Measurements from ENCODE around the gene SSTR5.

The SSTR5 gene

DNA sequence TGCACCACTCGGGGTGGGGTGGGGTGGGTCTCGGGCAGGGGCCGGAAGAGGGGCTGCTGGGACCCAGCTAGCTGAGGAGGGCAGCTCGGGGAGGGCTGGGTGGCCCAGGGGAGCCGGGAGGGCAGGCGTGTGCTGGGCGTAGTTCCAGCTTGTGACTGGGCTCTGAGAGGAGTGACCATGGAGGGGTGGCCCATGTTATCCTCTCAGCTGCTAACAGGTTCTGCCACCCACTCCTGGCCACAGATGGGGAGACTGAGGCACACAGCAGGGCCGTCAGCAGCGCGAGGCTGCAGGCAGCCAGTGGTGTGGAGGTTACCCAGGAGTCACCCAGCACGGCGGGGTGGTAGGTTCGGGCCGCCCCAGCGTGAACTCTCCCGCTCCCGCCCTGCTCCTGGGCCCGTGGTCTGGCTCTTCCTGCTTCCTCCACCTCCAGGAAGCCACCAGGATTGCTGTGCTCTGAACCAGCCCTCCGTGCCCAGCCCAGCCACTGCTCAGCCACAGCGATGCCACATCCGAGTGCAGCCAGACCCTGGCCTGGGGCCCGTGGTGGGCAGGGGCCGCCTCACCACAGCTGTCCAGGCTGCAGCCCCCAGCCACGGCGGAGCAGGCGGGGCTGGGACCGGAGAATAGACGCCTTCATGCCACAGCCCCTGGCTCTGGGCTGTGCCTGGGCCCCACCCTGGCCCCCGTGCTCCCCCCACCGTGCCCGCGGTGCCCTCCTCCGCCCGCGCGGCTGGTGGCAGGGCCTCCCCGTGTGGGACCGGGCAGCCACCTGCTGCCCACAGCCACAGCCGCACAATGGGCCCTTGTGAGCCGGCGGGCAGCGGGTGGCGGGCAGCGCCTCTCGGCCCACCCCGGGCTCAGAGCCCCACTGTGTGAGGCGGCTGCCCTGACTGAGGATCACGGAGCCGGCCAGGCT is 26.3 kb upstream of the SSTR5 start:
- Mint-ChIP-seq H3K4me3 (no peak overlapping the region), H3K36me3 (ENCODE audit: low read depth) (no peaks in the 10 kb centered on the region), H3K27me3 (no peaks in the 10 kb centered on the region), H3K27ac (no peak overlapping the region), H3K4me1 (no peaks in the 10 kb centered on the region), H3K9me3 (no peaks in the 10 kb centered on the region)
- ATAC-seq (no peak), DNase-seq (no peak)

DNA sequence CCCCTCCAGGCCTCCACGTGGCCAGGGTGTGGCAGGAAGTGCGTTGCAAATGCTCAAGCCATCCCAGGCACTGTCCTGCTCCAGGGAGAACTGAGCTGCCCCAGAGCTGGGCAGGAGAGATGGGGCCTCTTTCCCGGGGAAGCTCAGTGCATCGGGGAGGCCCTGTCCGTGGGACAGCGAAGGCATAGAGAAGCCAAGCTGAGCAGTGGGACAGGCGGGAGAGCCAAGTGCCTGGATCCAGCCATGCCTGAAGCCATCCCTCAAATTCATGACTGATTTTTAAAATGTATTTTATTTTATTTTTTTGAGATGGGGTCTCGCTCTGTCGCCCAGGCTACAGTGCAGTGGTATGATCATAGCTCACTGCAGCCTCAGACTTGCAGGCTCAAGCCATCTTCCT is 25.4 kb upstream of the SSTR5 start:
- DNase-seq (no peak), ATAC-seq (no peak)
- H3K36me3 Mint-ChIP-seq (ENCODE audit: low read depth), result no peaks in the 10 kb centered on the region
- H3K9me3 Mint-ChIP-seq, result no peaks in the 10 kb centered on the region
- no peaks in the 10 kb centered on the region for H3K27me3 Mint-ChIP-seq
- no peaks in the 10 kb centered on the region for H3K4me1 Mint-ChIP-seq
- H3K4me3 Mint-ChIP-seq, result no peak overlapping the region
- H3K27ac Mint-ChIP-seq, result no peak overlapping the region

DNA sequence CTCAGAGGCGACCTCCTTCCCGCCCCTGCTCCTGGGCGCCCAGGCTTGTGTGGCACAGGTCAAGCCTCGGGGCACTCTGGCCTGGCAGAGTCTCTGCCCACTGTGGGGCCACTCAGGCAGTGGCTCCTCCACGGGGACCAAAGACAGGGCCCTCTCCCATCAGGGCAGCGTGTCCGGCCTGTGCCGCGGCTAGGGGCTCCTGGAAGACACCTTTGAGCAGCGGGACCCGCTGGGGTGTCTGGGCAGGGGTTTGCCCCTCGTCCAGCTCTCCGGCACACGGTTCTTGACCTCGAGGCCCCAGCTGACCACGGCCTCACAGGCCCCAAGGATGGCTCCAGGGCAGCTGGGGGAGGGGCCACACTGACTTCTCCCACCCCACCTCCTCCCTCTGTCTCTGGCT is 24.7 kb upstream of the SSTR5 start:
- Mint-ChIP-seq H3K4me1 (no peaks in the 10 kb centered on the region), H3K36me3 (ENCODE audit: low read depth) (no peaks in the 10 kb centered on the region), H3K27me3 (no peaks in the 10 kb centered on the region), H3K9me3 (no peaks in the 10 kb centered on the region), H3K4me3 (no peak overlapping the region), H3K27ac (no peak overlapping the region)
- DNase-seq (no peak), ATAC-seq (no peak)

DNA sequence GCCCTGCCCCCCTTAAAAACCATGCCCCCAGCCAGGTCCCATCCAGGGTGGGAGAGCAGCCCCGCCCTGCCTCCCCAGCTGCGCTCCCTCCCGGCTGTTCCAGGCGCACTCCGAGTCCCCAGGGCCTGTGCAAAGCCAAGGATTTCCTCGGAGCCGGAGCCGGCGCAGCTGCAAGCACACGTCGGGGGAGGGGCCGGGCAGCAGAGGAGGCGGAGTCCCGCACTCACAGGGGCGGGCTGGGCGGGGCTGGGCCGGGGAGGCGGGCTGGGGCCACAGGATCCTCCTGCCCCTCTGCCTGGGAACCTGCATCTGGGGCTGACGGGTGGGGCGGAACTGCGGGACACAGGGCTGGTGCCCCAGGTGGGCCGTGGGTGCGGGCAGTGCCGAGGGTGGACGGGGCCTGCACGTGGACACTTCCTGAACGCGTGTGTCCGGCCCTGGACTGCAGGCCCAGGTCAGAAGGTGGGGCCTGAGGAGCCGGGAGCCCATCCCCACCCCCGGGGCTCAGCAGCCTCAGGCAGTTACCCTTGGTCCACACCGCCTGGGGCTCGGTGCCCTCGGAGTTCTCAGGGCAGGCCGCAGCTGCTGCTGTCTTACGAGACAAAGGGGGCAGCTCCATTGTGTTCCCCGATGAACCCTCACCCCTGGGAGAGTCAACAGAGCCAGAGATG is 24.0 kb upstream of the SSTR5 start:
- DNase-seq (peak; percentile 27), ATAC-seq (no peak)
- Mint-ChIP-seq H3K4me3 (no peak overlapping the region), H3K9me3 (no peaks in the 10 kb centered on the region), H3K36me3 (ENCODE audit: low read depth) (no peaks in the 10 kb centered on the region), H3K27ac (no peak overlapping the region), H3K4me1 (no peaks in the 10 kb centered on the region), H3K27me3 (no peaks in the 10 kb centered on the region)

DNA sequence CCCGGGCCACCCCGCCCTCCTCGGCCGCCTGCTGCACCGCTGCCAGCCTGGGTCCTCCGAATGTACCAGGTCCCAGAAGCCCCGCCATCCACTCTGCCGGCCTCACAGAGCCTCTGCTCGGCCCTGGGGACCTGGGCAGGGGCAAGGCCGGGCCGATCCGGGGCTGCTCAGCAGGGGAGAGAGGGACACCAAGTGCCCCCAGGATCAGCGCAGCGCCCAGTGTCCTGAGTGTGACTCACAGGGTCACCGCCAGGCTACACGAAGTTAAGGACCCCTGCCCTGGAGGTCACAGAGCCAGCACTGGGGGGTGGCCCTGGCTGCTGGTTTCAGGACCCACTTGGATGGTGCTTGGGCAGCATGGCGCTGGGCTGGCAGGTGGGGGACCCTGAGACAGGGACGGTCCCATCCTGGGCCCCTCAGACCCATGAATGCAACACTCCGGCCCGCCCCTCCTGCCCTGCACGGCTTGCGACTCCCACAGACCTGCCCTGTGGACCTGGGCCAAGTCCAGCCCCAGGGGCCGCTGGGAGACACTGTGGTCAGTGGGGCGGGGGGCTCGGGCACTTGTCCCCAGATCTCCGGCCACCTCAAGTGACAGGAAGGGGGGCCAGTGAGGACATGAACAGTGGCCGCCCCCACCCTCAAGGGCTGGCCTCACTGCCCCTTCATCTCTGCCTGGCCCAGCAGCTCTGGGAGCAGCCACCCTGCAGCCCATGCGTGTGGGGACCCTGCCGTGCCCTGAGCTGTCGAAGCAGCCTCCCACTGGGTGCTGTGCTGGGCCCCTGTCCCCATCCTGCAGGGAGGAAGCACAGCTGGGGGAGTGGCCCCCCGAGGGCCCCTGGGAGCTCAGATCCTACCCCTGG is 23.2 kb upstream of the SSTR5 start:
- no peaks in the 10 kb centered on the region for H3K36me3 Mint-ChIP-seq (ENCODE audit: low read depth)

DNA sequence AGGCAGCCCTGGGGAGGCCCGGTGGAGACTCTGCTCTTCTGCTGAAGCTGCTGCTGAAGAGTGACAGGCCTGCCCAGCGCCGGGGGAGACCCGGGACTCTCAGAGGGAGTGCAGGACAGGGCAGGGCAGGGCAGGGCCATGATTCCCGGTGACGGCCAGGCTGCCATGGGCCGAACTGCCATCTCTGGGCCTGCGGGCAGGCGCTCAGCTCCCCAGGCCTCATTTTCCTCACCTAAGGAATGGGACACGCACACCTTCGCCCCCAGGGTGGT is 22.6 kb upstream of the SSTR5 start:
- no peaks in the 10 kb centered on the region for H3K9me3 Mint-ChIP-seq
- H3K27me3 Mint-ChIP-seq, result no peaks in the 10 kb centered on the region
- DNase-seq (no peak), ATAC-seq (no peak)
- H3K4me1 Mint-ChIP-seq, result no peaks in the 10 kb centered on the region
- H3K27ac Mint-ChIP-seq, result no peak overlapping the region
- no peaks in the 10 kb centered on the region for H3K36me3 Mint-ChIP-seq (ENCODE audit: low read depth)
- H3K4me3 Mint-ChIP-seq, result no peak overlapping the region

More for the DNA sequence above, 23.2 kb upstream of the SSTR5 start:
- Mint-ChIP-seq H3K27ac (no peak overlapping the region), H3K9me3 (no peaks in the 10 kb centered on the region), H3K4me1 (no peaks in the 10 kb centered on the region), H3K4me3 (no peak overlapping the region), H3K27me3 (no peaks in the 10 kb centered on the region)
- no peak for DNase-seq
- ATAC-seq, result no peak

DNA sequence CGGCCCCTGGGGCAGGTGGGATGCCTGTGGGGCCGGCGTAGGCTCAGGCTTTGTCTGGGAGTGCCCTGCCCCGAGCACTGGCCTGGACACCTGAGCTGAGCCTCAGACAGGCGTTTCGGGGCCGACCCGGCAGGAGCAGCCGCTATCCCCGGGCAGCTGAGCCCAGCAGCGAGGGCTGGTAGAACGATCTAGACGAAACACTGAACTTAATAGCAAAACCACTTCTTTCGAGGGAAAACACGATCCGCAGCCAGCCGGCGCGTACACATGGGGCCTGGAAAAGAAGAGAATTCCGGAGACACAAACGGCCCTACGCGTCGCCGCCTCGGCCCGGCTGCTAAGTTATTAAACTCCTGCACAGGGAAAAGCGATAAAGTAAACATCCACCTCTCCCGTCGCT is 22.0 kb upstream of the SSTR5 start:
- no peaks in the 10 kb centered on the region for H3K27me3 Mint-ChIP-seq
- H3K9me3 Mint-ChIP-seq, result no peaks in the 10 kb centered on the region
- no peak for ATAC-seq
- H3K27ac Mint-ChIP-seq, result no peak overlapping the region
- DNase-seq, result no peak
- no peaks in the 10 kb centered on the region for H3K36me3 Mint-ChIP-seq (ENCODE audit: low read depth)
- H3K4me3 Mint-ChIP-seq, result no peak overlapping the region
- H3K4me1 Mint-ChIP-seq, result no peaks in the 10 kb centered on the region

DNA sequence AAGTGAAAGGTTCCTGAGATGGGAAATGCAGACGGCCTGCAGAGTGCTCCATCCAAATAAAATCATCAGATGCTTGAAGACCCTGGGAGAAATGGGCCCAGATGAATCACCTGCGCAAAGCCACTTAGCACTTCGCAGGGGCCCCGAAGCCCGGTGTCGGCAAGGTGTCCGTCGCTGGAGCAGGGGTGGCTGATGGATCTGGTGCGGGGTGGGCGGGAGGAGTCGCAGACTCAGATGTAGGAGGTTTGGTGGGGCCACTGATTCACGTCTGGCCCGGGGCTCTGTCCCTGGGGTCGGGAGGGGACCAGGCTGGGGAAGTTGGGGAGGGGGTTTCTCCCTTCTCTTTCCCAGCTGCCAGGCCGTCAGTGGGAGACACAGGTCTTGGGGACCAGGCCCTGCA is 21.6 kb upstream of the SSTR5 start:
- no peaks in the 10 kb centered on the region for H3K9me3 Mint-ChIP-seq
- H3K27me3 Mint-ChIP-seq, result no peaks in the 10 kb centered on the region
- H3K4me1 Mint-ChIP-seq, result no peaks in the 10 kb centered on the region
- no peak for ATAC-seq
- no peaks in the 10 kb centered on the region for H3K36me3 Mint-ChIP-seq (ENCODE audit: low read depth)
- H3K27ac Mint-ChIP-seq, result no peak overlapping the region
- DNase-seq, result no peak
- no peak overlapping the region for H3K4me3 Mint-ChIP-seq

DNA sequence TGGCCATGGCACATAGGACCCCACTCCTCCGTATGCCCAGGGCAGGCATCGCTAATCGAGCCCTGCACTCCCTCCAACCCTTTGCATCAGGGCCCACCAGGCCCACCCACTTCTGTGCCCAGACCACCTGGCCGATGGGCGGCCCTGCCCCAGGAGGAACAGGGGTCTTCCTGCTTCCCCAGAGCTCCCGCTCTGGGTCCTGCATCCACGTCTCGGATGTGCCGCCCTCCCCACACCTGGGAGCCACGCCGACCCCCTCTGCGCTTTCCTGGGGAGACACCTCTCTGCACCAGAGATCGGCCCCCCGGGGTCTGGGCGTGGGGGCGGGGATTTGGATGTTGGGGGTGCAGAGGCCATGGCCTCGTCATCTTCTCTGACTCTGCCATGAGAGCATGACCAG is 21.1 kb upstream of the SSTR5 start:
- no peak overlapping the region for H3K4me3 Mint-ChIP-seq
- H3K27ac Mint-ChIP-seq, result no peak overlapping the region
- no peak for ATAC-seq
- H3K9me3 Mint-ChIP-seq, result no peaks in the 10 kb centered on the region
- H3K4me1 Mint-ChIP-seq, result no peaks in the 10 kb centered on the region
- no peak for DNase-seq
- H3K36me3 Mint-ChIP-seq (ENCODE audit: low read depth), result no peaks in the 10 kb centered on the region
- no peaks in the 10 kb centered on the region for H3K27me3 Mint-ChIP-seq

DNA sequence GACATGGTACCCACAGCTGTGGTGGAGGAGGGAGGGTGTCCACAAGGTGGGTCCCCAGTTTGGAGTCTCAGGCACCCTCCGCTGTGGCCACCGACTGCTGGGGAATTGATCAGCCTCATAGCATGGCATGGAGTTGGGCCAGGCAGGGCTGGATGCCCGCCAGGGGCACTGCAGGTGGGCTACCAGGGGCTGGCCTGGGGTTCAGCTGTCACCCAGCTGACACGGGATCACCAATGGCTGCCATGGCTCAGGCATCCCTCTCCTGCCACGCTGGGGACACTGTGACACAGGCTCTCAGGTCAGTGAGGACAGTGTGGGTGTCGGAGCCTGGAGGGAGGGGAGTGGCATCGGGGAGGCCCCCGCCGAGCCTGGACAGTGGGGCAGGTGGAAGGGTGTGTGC is 19.8 kb upstream of the SSTR5 start:
- DNase-seq, result no peak
- Mint-ChIP-seq H3K36me3 (ENCODE audit: low read depth) (no peaks in the 10 kb centered on the region), H3K27ac (no peak overlapping the region), H3K4me1 (no peaks in the 10 kb centered on the region), H3K4me3 (no peak overlapping the region), H3K9me3 (no peaks in the 10 kb centered on the region), H3K27me3 (no peaks in the 10 kb centered on the region)
- ATAC-seq, result no peak

DNA sequence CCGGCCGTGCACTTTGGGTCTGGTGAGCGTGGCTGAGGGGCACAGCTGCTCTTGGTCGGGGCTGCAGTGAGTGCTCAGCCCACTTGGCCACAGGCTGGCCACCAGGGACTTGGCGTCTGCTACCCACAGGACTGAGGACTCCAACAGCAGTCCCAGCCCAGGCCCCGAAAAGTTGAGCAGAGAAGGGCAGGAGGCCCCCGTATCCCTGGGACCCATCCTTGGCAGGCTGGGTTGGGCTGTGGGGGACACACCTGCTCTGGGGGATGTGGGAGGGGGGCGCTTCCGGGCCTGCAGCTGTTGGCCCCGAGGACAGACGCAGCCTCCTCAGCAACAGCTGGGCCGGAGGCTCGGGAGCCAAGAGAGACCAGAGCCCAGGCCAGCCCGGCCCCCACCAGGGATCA is 19.4 kb upstream of the SSTR5 start:
- DNase-seq, result no peak
- Mint-ChIP-seq H3K4me1 (no peaks in the 10 kb centered on the region), H3K27ac (no peak overlapping the region), H3K36me3 (ENCODE audit: low read depth) (no peaks in the 10 kb centered on the region), H3K9me3 (no peaks in the 10 kb centered on the region), H3K27me3 (no peaks in the 10 kb centered on the region), H3K4me3 (no peak overlapping the region)
- ATAC-seq, result no peak

DNA sequence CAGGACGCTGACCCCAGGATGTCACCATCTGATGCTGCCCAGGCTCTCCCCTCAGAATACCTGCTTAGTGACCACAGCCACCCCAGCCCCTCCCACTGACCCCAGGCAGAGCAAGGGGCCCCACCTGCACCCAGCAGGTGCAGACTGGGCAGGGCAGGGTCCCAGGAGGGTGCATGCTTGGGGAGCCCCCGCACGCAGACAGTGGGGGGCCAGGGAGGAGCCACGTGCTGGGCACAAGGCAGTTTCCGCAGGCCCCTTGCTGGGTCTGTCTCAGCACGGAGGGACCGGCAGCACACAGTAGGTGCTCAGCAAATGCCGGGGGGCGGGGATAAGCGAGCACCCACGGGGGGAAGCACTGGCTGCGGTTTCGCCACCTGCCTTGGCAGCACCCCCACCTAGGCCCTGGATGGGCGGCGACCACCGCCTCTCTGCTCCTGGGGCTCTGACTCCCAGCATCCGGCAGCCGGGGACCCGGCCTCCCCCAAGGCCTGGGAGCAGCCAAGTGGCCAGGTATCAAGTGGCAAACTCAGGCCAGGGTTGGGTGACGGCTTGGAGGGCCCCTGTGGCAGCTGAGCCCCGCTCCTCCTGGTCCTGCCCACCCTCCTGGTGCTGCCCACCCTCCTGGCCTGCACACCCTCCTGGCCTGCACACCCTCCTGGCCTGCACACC is 18.7 kb upstream of the SSTR5 start:
- Mint-ChIP-seq H3K27me3 (no peaks in the 10 kb centered on the region), H3K4me3 (no peak overlapping the region), H3K36me3 (ENCODE audit: low read depth) (no peaks in the 10 kb centered on the region), H3K4me1 (no peaks in the 10 kb centered on the region), H3K27ac (no peak overlapping the region), H3K9me3 (no peaks in the 10 kb centered on the region)
- no peak for DNase-seq
- ATAC-seq, result no peak

DNA sequence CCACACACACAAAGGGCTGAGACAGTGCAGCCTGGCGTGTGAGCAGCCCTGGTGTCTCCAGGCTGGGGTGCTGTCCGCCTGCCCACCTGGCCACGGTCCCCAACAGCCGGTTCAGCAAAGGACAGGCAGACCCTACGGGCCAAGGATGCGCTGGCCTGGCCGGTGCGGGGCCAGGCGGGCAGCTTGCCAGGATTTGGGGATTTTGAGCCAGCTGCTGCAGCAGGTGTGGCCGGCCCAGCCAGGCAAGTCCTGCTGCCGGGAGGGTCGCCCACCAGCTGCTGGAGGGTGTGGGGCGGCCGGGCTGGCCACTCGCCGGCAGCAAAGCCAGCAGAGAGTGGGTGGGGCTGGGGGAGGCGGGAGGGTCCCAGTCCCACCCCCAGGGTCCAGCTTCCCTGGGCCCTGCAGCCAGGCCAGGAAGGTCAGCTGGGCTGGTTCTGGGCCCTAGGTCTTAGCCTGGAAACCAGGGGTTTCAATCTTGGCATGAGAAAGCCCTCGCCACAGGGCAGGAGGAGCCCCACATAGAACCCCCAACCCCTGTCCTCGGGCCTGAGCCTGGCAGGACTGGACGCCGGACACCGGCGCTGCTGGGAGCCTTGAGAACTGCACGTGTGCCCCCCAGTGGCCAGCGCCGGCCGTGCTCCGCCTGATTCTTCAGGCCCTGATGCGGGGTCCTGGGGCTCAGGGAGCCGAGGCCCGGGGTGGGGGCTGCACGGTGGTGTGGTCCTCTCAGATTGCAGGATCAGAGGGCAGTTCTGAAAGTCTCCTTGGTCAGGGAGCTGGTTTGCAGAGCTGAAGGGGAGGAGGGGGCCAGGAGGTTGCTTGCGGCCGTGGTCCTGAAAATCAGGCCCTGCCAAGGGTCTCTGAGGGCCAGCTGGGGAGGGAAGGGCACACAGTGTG is 17.6 kb upstream of the SSTR5 start:
- DNase-seq (peak; percentile 59), ATAC-seq (peak; percentile 31)
- no peaks in the 10 kb centered on the region for H3K27me3 Mint-ChIP-seq
- H3K4me3 Mint-ChIP-seq, result no peak overlapping the region
- no peaks in the 10 kb centered on the region for H3K36me3 Mint-ChIP-seq (ENCODE audit: low read depth)
- H3K4me1 Mint-ChIP-seq, result no peaks in the 10 kb centered on the region
- no peak overlapping the region for H3K27ac Mint-ChIP-seq
- H3K9me3 Mint-ChIP-seq, result peaks cover 5% of the 10 kb centered on the region

DNA sequence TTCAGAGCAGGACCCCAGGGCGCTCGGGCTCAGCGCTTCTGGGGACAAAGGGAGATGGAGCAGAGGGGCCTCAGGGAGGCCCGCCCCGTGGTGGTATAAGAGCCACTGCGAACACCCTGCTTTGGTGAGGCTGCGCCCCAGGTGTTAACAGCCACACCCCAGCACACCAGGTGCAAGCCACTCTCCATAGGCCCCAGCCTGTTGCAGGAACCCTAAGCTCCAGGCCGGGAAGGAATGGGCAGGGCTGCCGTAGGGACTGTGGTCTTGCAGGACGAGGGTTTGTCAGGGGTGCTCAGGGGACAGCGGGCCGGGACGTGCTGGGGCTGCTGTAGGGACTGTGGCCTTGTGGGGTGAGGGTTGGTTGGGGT is 17.0 kb upstream of the SSTR5 start:
- Mint-ChIP-seq H3K4me1 (no peaks in the 10 kb centered on the region), H3K36me3 (ENCODE audit: low read depth) (no peaks in the 10 kb centered on the region), H3K9me3 (peaks cover 5% of the 10 kb centered on the region), H3K4me3 (no peak overlapping the region), H3K27me3 (no peaks in the 10 kb centered on the region), H3K27ac (no peak overlapping the region)
- ATAC-seq (no peak), DNase-seq (no peak)

All from activated naive CD8-positive, alpha-beta T cell treated with anti-CD3 and anti-CD28 coated beads, Interleukin-2, amount 50 U/mL, for 24 hours (primary cell).